GM13977 (cell line): ENCODE measurements around the gene CACNG4.

ENCODE experiments used
- DNase-seq: peaks from one replicate; pipeline ENCODE4 v3.0.0; 2012; ENCODE audit warnings: low spot score
- CTCF ChIP-seq: IDR thresholded peaks from 2 replicates; pipeline ENCODE4 v1.5.1; 2012; ENCODE audit warnings: mild to moderate bottlenecking, control low read depth; ENCODE audit not compliant: insufficient read depth; ENCODE audit errors: extremely low read depth, missing control alignments
- in situ Hi-C: fragments of 300-500 bp; cut with MboI; formaldehyde crosslinking; loops from one replicate; pipeline ENCODE4 v1.12.0; 2022; ENCODE audit warnings: low sequenced_read_pairs, low pct_unique_long_range_greater_than_20kb, mixed read lengths, inconsistent platforms; ENCODE audit not compliant: unreplicated experiment

CACNG4 gene

GRCh38 chr17:67004181-67004580 is 39.7 kb downstream of the CACNG4 start:
- TF ChIP-seq CTCF, result no peak
- no peak for DNase-seq
- in situ Hi-C loops, result no loop called here

GRCh38 chr17:67007266-67007665 is 42.8 kb downstream of the CACNG4 start:
- in situ Hi-C loops, result no loop called here
- no peak for TF ChIP-seq CTCF
- no peak for DNase-seq

- in situ Hi-C loops, result no loop called here
- no peak for TF ChIP-seq CTCF
Observed at GRCh38 chr17:67008101-67008500, 43.6 kb downstream of the CACNG4 start.

GRCh38 chr17:67011527-67012175 is 47.1 kb downstream of the CACNG4 start:
- no peak for TF ChIP-seq CTCF
- in situ Hi-C loops, result no loop called here
- no peak for DNase-seq

More at GRCh38 chr17:67008101-67008500, 43.6 kb downstream of the CACNG4 start:
- no peak for DNase-seq

GRCh38 chr17:67013891-67014290 is 49.4 kb downstream of the CACNG4 start:
- in situ Hi-C loops, result no loop called here
- DNase-seq, result no peak
- no peak for TF ChIP-seq CTCF

GRCh38 chr17:67015001-67015400 is 50.5 kb downstream of the CACNG4 start:
- no peak for TF ChIP-seq CTCF
- no peak for DNase-seq
- in situ Hi-C loops, result no loop called here
